Measurements from ENCODE around the gene KCP. TPM values are rescaled to one million over a fixed set of nuclear protein-coding genes. Genes with fewer than 3 reads are reported as not detected.

KCP gene
- total RNA-seq, 1 donor from 2014 or later = 1.5 TPM

- DNase-seq (ENCODE audit: low spot score) = no peak
- H3K27me3 Mint-ChIP-seq (ENCODE audit: low read depth) = peaks cover 30% of the 10 kb centered on the region
- H3K27ac Mint-ChIP-seq (ENCODE audit: unreplicated experiment) = no peak within 1 kb of the TSS
- H3K4me3 Mint-ChIP-seq (ENCODE audit: unreplicated experiment) = peak within 1 kb of the TSS; percentile 65
- no peaks in the 10 kb centered on the region for H3K9me3 Mint-ChIP-seq (ENCODE audit: low read depth)
- TF ChIP-seq CTCF (IDR thresholded peaks at IDR 0.05) = no peak
- H3K36me3 Mint-ChIP-seq (ENCODE audit: low read depth) = no peaks in the 10 kb centered on the region
- peaks cover 8% of the 10 kb centered on the region for H3K4me1 Mint-ChIP-seq (ENCODE audit: low read depth)
Measured at GRCh38 chr7:128937647-128938543, 27.4 kb upstream of the KCP start, which contains the start of gene IRF5. TSS of gene IRF5 (plus strand) at chr7:128937927. CDS start at chr7:128942082, 4,155 bp downstream.

- no peak for TF ChIP-seq CTCF (IDR thresholded peaks at IDR 0.05)
- no peaks in the 10 kb centered on the region for H3K9me3 Mint-ChIP-seq (ENCODE audit: low read depth)
- peak overlapping the region; percentile 58 for H3K4me3 Mint-ChIP-seq (ENCODE audit: unreplicated experiment)
- H3K27ac Mint-ChIP-seq (ENCODE audit: unreplicated experiment) = no peak overlapping the region
- peaks cover 8% of the 10 kb centered on the region for H3K4me1 Mint-ChIP-seq (ENCODE audit: low read depth)
- H3K36me3 Mint-ChIP-seq (ENCODE audit: low read depth) = no peaks in the 10 kb centered on the region
- no peak for DNase-seq (ENCODE audit: low spot score)
- H3K27me3 Mint-ChIP-seq (ENCODE audit: low read depth) = peaks cover 30% of the 10 kb centered on the region
Measured at GRCh38 chr7:128937271-128937646, 26.8 kb upstream of the KCP start.

GRCh38 chr7:128936798-128937197 is 26.3 kb upstream of the KCP start:
- Mint-ChIP-seq H3K27me3 (ENCODE audit: low read depth) (peaks cover 30% of the 10 kb centered on the region), H3K36me3 (ENCODE audit: low read depth) (no peaks in the 10 kb centered on the region), H3K27ac (ENCODE audit: unreplicated experiment) (no peak overlapping the region), H3K4me3 (ENCODE audit: unreplicated experiment) (peak overlapping the region; percentile 58), H3K9me3 (ENCODE audit: low read depth) (no peaks in the 10 kb centered on the region), H3K4me1 (ENCODE audit: low read depth) (peaks cover 8% of the 10 kb centered on the region)
- TF ChIP-seq CTCF (IDR thresholded peaks at IDR 0.05) = no peak
- DNase-seq (ENCODE audit: low spot score) = no peak

- H3K27ac Mint-ChIP-seq (ENCODE audit: unreplicated experiment) = no peak overlapping the region
- H3K4me3 Mint-ChIP-seq (ENCODE audit: unreplicated experiment) = no peak overlapping the region
- no peak for DNase-seq (ENCODE audit: low spot score)
- peaks cover 8% of the 10 kb centered on the region for H3K4me1 Mint-ChIP-seq (ENCODE audit: low read depth)
- TF ChIP-seq CTCF (IDR thresholded peaks at IDR 0.05) = no peak
- H3K27me3 Mint-ChIP-seq (ENCODE audit: low read depth) = peaks cover 27% of the 10 kb centered on the region
- no peaks in the 10 kb centered on the region for H3K36me3 Mint-ChIP-seq (ENCODE audit: low read depth)
- no peaks in the 10 kb centered on the region for H3K9me3 Mint-ChIP-seq (ENCODE audit: low read depth)
Measured at GRCh38 chr7:128935342-128935730, 24.8 kb upstream of the KCP start.

- Mint-ChIP-seq H3K27me3 (ENCODE audit: low read depth) (peaks cover 23% of the 10 kb centered on the region), H3K27ac (ENCODE audit: unreplicated experiment) (no peak overlapping the region), H3K9me3 (ENCODE audit: low read depth) (no peaks in the 10 kb centered on the region), H3K36me3 (ENCODE audit: low read depth) (no peaks in the 10 kb centered on the region), H3K4me3 (ENCODE audit: unreplicated experiment) (no peak overlapping the region), H3K4me1 (ENCODE audit: low read depth) (peaks cover 8% of the 10 kb centered on the region)
- no peak for TF ChIP-seq CTCF (IDR thresholded peaks at IDR 0.05)
- no peak for DNase-seq (ENCODE audit: low spot score)
Measured at GRCh38 chr7:128934361-128935341, 24.1 kb upstream of the KCP start.

Data from chondrocyte (in vitro differentiated cells).